Stimulated activated CD8-positive, alpha-beta memory T cell treated with anti-CD3 and anti-CD28 coated beads, Interleukin-12 subunit alpha, Interleukin-12 subunit beta, amount 100 ng/mL, for 1 hour (primary cell): Measurements from ENCODE around the gene PA2G4.

Source experiments
- DNase-seq: peaks from one replicate; pipeline ENCODE4 v3.0.0-alpha.2; 2020; ENCODE audit warnings: low read depth

The PA2G4 gene

DNA sequence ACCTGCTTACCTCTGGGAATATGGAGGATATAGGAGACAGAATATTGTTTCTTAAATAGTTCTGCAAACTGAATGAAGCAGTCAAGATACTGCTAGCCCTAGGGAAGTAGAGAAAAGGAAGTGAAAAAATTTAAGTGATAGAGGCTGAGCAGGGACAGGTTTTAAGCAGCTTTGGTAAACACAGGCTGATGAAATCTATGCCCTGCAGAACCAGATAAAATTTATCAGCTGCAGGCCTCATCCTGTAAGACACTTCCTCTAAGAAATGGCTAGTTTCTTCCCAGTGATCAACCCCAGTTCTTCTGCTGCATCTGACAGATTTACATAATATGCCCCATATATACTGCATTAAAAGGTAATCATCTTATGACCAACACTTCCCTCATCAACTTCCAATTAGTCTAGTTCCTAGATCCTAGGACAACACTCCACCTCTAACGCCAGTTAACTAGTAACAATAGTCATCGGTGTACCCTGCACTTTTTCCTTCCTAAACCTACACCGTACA, 22.4 kb downstream of the PA2G4 start:
- DNase-seq: no peak

DNA sequence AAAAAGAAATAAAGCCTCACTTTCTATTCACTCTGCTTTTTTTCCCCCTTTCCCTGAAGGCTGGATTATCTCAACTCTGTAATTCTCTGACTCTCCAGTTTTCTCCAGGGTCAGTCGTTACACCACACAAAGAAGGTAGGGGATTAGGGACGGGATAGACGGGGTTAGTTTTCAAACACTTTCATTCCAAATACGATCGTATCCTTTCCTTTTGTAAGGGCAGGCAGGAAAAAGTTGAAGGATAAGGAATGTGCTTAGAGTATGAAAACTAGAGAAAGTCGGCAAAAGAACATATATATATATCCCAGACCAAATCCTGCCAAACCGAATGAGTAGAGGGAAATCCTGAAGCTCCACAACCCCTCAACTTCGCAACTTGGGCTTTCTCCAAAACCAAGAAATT, 23.1 kb downstream of the PA2G4 start:
- DNase-seq: no peak

DNA sequence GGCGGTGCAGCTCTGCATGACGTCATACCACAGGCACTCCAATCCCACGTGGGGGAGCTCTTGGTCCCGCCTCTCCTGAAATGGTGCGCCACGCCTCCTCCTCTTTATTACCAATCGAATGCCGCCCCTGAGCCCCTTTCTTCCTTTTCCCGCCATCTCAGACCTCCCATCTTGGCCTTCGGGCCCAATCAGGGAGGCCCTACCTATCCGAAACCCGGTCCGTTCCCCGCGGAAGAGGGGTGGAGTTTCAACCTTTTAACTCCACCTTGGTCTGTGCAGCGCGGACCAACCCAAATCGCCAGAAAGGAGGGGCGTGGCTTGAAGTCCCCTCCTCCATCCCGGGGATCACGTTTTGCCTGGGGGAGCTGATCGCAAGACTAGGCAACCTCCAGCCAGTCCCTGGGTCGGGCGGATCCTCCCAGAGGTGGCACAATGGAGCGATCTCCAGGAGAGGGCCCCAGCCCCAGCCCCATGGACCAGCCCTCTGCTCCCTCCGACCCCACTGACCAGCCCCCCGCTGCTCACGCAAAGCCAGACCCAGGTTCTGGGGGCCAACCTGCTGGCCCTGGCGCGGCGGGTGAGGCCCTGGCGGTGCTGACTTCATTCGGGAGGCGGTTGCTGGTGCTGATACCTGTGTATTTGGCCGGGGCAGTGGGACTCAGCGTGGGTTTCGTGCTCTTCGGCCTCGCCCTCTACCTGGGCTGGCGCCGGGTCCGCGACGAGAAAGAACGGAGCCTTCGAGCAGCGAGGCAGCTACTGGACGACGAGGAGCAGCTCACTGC, 23.7 kb downstream of the PA2G4 start, which contains the start of gene ESYT1:
Gene ESYT1 (plus strand): TSS at position 380 of the 782 bp plus-strand sequence. CDS start 53 bp downstream, at position 433.
- peak; percentile 95 for DNase-seq

DNA sequence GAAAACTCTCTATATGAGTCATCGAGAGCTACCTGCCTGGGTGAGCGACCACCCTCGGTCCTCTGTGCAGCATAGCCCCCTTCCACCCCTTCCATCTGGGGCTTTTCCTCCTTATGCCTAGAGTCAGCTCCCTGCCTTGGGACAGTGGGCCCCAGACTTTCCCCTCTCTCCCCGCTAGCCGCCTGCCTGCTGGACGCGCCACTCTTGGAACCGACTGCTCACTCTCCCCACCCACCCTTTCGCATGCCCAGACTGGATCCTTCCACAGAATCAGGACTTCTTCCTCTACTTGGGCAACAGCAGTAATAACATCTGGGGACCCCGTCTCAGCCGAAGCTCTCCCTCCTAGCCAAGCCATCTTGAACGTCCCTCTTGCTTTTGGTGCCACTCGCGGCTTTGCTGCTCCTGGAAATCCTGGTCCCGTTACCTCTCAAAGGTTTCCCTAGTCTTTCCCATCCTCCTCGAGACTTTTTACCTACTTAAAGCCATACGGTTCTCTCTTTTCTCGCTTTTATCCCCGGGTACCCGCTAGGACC, 24.4 kb downstream of the PA2G4 start:
- no peak for DNase-seq

DNA sequence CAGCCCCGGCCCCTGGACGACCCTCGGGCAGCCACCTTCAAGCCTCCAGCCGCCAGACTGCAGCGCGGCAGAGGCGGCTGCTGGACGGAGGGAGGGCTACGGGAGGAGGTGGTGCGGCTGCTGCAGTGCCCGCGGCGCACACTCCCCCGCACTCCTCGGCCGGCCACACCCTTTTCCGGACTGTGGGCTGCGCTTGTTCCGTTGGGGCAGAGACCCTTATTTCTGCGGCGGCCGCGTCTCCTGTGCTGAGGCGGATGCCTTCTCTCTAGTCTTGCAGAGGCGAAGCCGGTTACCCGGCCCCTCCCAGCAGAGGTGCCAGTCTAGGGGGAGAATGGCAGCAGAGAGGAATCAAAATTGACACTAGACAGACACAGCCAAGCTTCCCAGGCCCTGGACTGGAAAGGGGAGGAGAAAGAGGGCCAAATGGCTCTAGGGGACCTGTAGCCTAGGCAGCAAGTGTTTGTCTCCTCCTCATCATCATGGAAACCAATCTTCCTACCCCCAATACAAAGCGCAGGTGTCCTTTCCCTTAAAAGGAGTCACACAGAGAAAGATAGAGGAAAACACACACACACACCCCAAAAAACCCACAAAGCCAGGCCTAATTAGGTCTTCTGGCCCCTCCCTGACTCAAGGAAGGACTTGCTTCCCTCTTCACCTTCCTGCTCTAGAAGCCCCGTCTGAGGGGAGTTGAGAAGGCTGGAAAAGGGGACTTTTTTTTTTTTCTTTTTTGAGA, 25.0 kb downstream of the PA2G4 start:
- peak; percentile 75 for DNase-seq

DNA sequence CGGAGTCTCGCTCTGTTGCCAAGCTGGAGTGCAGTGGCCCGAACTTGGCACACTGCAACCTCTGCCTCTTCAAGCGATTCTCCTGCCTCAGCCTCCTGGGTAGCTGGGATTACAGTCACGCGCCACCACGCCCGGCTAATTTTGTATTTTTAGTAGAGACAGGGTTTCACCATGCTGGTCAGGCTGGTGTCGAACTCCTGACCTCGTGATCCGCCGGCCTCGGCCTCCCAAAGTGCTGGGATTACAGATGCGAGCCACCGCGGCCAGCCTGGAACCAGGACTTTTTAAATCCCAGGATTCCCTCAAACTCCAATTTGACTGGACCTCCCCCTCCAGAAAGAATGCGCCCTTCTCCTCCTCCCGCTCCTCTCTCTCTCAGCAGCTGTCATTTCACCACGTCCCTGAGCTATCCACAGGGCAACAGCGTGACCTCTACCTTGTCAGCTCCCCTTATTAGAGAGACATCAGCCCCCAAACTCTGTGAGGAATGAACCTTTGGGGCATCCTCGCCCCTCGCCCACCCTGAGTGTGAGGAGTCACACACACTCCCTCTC, 25.7 kb downstream of the PA2G4 start:
- no peak for DNase-seq

DNA sequence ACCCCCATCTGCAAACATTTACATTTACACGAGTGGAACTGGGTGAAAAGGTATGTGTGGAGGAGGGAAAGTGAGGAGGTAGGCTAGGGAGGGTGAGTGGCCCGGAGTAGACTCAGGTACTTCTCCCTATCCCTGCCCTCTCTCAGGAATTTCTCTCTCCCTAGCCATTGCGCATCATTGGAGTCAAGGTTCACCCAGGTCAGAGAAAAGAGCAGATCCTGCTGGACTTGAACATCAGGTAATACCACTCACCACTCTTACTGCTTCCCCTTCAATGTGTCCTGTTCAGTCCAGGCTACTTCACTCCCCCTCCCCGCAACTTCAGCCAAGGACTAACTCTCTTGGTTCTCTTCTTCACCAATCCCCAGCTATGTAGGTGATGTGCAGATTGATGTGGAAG, 26.5 kb downstream of the PA2G4 start:
- DNase-seq: no peak

DNA sequence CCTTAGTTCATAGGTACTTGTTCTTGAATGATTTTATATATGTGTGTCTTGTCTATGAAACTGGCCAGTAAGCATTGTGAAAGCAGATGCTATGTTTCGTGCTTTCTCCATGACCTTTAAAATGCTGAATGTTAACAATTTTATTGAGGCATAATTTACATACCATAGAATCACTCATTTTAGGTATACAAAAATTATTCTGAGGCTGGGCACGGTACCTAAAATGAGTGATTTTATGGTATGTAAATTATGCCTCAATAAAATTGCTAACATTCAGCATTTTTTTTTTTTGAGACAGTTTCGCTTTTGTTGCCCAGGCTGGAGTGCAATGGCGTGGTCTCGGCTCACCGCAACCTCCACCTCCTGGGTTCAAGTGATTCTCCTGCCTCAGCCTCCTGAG, 30.5 kb downstream of the PA2G4 start:
- DNase-seq: no peak

DNA sequence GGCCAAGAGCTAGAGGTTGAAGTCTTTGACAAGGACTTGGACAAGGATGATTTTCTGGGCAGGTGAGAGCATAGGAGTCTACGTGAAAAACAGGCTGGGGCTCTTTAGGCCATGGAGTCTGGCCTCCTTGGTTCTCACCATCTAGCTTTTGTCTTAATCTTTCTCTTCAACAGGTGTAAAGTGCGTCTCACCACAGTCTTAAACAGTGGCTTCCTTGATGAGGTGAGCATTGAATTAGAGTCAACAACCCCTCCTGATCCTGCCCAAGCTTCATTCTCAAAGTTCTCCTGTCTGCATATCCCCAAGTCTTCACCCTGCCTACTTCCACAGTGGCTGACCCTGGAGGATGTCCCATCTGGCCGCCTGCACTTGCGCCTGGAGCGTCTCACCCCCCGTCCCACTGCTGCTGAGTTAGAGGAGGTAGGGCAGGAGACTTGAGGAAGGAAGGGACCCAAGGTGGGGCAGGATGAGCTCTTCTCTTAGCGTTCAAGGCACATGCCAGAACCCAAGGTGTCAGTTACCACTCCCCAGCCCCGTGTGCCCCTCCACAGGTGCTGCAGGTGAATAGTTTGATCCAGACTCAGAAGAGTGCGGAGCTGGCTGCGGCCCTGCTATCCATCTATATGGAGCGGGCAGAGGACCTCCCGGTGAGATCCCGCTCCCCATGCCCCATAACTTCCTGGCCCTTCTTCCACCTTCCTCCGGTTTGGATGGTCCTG, 33.7 kb downstream of the PA2G4 start:
- no peak for DNase-seq

DNA sequence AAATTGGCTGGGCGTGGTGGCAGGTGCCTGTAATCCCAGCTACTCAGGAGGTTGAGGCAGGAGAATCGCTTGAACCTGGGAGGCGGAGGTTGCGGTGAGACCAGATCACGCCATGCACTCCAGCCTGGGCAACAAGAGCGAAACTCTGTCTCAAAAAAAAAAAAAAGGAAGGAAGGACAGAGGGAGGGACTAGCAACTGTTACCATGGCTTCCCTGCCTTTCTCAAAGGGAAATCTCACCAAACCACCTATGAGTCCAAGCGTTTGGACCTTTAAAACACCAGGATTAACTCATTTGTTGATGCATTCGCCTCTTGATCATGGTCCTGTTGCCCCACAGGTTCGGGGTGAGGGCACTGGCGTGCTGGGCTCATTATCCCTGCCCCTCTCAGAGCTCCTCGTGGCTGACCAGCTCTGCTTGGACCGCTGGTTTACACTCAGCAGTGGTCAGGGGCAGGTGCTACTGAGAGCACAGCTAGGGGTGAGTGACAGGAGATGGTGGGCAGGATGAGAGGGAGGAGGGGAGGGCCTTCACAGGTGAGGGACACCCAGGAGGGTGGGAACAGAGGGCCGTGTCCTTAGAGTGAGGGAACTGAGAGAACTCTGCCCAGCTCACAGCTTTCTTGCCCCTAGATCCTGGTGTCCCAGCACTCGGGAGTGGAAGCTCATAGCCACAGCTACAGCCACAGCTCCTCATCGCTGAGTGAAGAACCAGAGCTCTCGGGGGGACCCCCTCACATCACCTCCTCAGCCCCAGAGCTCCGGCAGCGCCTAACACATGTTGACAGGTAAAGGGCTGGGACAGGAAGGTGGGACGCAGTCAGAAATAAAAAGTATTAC, 37.8 kb downstream of the PA2G4 start:
- DNase-seq: no peak

DNA sequence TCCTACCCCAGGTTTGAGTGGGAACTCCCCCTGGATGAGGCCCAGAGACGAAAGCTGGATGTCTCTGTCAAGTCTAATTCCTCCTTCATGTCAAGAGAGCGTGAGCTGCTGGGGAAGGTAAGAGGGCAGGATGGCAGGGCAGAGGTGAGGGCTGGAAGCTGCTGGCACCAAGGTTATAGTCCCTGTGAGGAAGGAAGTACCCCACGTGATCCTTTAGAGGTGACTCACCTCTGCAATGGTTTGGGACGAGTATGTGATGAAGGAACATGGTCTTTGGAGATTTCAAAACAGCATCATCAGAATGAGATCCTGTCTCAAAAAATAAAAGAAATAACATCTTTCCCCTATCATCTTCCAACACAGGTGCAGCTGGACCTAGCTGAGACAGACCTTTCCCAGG, 38.9 kb downstream of the PA2G4 start:
- no peak for DNase-seq

DNA sequence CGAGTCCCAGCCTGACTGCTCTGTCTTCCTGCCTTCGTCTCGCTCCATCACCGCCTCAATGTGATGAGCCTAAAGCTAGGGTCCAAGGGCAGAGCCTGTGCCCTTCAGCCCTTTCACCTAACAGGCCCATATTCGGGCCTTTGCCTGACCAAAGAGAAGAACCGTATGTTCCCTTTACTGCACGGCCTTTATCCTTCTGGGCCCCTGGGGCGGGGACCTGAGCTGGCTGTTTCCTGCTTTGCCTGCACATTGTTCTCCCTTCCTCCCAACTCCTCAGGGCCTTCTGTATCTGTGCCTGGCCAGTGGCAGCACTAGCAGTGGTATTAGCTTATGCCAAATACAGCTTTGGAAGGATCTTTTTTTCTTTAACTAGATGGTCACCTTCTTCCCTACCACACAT, 39.5 kb downstream of the PA2G4 start:
- DNase-seq: no peak

DNA sequence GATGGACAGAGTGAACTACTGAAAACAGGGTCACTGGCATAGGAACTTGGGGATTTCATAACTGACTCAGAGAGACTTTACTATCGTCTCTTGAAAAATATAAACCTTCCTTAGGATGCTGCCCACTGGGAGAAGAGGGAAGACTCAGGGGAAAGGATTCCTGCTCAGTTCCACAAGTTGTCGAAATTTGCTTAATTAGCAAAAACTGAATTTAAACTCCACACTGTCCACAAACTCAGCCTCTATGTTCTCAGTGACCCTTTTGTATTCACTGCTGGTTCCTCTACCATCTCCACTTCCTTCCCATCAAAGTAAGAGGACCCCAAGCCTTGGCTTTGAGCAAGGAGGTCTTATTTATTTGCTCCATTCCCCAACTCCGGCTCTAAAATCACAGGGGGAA, 40.9 kb downstream of the PA2G4 start:
- DNase-seq: no peak

DNA sequence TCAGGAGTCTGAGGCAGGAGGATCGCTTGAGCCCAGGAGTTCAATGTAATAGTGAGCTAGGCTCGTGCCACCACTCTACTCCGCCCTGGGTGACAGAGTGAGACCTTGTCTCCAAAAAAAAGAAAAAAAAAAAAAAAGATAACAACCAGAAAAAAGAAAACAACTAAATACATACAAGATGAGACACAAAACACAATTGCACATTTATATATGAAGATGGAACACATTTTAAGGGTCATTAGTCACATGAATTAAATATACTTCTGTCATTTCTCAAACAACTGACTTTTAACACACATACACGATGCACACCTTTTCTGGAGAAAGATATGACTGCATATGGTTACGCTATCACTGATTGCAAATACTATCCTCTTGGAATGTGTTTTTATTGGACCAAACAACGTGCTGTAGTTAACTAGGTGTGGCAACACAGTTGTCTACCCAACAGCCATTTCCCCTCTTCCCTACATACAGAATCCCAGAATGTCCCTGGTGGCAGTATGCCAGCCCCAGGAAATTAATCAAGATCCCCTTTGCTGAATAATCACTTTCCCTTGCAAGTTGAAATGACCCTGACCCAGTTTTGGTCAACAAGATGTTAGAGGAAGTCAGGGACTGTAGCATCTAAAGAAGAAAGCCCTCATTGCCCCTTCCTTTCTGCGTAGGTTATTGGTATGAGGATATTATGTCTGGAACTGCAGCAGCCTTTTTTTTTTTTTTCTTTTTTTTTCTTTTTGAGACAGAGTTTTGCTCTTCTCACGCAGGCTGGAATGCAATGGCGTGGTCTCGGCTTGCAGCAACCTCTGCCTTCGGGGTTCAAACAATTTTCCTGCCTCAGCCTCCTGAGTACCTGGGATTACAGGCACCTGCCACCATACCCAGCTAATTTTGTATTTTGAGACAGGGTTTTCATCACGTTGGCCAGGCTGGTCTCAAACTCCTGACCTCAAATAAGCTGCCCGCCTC, 42.4 kb downstream of the PA2G4 start:
- DNase-seq: no peak

DNA sequence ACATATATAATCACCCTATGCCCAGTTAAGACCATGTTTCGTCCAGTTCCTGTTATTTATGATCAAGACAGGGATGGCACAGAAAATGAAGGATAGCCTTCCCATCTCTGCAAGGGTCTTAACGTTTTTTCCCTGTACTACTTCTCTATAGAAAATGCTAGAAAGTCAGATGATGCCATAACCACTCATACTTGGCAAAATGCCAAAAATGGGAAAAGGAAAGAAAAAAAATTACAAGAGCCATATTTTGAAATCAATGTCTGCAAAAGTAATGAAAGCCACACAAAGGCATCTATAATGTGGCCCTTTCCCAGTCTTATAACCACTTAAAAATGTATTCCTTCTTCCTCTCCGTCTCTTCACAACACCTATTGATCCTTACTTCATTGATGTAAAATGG, 46.2 kb downstream of the PA2G4 start:
- no peak for DNase-seq

DNA sequence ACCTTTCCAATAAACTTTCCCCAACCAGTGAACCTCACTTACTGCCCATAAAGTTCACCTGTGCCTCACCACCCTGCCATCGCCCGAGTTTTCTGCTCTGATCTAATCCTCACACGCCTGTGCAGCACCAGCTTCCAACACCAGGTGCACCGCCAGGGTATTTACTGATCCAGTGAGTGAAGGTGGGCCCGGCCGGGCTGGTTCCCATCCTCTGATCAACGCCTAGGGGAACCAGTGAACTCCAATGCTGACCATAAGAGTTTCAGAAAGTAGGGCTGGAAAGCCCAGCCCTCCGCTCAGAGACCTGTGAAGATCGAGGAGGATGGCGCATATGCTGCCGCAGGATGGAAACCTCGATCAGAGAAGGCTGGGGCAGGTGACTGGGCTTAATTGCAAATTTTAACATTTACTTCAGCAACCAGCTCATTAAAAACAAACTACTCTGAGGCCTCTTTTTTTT, 47.3 kb downstream of the PA2G4 start:
- peak; percentile 40 for DNase-seq

DNA sequence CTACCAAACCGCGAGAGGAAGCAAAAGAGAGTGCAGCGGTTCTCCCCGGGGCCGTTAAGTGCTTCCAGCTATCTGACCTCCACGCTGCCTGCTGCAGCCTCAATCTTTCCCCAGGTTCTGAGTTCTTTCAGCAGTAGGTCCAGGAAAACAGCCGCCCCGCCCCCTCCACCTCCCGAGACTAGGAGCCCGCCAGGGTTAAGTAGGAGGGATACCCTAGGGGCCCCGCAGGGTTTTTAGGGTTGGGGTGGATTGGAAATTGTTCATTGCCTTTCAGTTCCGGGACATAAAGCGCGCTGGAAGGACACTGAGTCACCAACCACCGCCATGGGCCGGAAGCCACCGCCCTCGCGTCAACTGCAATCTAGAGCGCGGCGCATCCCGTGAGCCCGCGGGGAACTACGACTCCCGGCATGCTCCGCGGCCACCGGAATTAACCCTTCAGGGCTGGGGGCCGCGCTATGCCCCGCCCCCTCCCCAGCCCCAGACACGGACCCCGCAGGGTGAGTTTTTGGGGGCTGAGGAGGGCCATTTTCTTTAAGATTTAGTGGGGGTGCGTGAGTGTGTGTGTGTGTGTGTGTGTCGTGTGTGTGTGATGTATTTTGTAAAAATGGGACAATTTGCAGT, 47.9 kb downstream of the PA2G4 start, which contains the start of gene MYL6B:
Gene MYL6B (plus strand): TSS at position 456 of the 624 bp plus-strand sequence. CDS start 1,332 bp downstream, outside the sequence.
- DNase-seq: peak; percentile 88

DNA sequence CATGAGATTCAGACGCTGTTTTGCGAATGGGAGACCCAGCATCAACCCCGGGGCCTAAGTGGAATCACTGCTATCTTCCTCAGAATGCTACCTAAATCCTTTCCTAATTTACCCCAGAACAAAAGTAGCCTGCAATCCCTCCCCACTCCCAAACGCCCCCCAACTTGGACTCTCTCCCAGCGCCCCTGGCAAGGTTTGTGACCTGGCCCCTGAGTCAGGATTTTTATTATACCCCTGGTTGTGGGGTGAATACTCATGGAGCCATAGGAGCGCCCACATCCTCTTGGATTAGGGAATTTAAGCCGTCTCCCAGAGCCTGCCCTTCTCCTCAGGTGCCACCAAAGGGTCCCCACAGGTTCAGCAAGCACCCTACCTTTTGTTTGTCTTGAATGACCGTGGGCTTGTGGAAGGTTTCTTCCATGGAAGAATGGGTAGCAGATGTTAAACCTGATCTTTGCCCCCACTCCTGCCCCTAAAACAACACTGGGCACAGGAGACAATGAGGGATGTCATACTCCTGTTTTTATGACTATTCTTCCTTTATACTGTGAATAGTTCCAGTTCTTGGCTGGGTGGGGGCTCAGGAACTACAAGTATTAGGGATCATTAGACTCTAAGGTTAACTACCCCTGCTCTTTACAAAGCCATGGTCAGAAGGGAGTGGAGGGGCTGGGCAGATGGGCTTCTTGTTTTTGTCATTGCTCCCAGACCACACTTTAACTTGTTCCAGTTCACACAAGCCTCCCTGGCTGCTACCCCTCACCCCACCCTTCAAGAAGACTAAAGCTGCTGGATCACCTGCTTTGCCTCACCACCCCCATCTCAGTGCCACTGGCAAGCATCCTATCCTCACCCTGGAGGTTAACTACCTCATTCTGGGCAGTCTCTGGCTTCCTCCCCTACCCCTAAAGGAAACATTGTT, 48.7 kb downstream of the PA2G4 start:
- DNase-seq: no peak
